Neural cell (in vitro differentiated cells): ENCODE data around the gene SOX5.

Experiments
- CTCF ChIP-seq: fragments of 450-650 bp; IDR thresholded peaks from 2 replicates; pipeline ENCODE4 v1.5.1; 2014; ENCODE audit warnings: antibody characterized with exemption, mild to moderate bottlenecking, moderate library complexity; ENCODE audit not compliant: poor library complexity, severe bottlenecking
- EP300 ChIP-seq: fragments of 450-650 bp; conservative IDR thresholded peaks from 2 replicates; pipeline ENCODE4 v1.6.1; 2014; ENCODE audit warnings: antibody characterized with exemption, mild to moderate bottlenecking, moderate library complexity; ENCODE audit not compliant: poor library complexity, severe bottlenecking
- EZH2 ChIP-seq: fragments of 200-600, 300-800 bp; shearing (Covaris generic), sonication (generic); IDR thresholded peaks from 2 replicates; pipeline ENCODE4 v1.6.1; 2014; ENCODE audit warnings: antibody characterized with exemption, low read length, borderline replicate concordance, mild to moderate bottlenecking; ENCODE audit not compliant: insufficient read depth, poor library complexity, severe bottlenecking
- POLR2AphosphoS5 ChIP-seq: IDR thresholded peaks from 2 replicates; pipeline ENCODE4 v1.6.1; 2012
- SMC3 ChIP-seq: fragments of 450-650 bp; conservative IDR thresholded peaks from 2 replicates; pipeline ENCODE4 v1.6.1; 2014; ENCODE audit warnings: antibody characterized with exemption, mild to moderate bottlenecking, moderate library complexity; ENCODE audit not compliant: poor library complexity

GRCh38 chr12:23927907-23928306 is 21.6 kb downstream of the SOX5 start:
- TF ChIP-seq CTCF, result no peak
- no peak for TF ChIP-seq SMC3
- no peak for TF ChIP-seq EZH2
- no peak for TF ChIP-seq EP300
- no peak for TF ChIP-seq POLR2AphosphoS5
